HepG2 (cell line): Measurements from ENCODE around the gene NEURL1. TPM values are rescaled to one million over a fixed set of nuclear protein-coding genes. Genes with fewer than 3 reads are reported as not detected.

ENCODE experiments used
- ATAC-seq: fragments of 200-7000 bp; cut with Tn5 transposase; 3 replicates; pipeline ENCODE4 v1.9.1; 2020; ENCODE audit warnings: mild to moderate bottlenecking, moderate library complexity
- BruUV-seq: library from RNA; stranded (reverse); fragments of 400-500 nt; replicated peaks from 2 replicates; lab custom pipeline; 2021; lab: Mats Ljungman, UMichigan
- CTCF ChIA-PET: fragments of 300-600 bp; formaldehyde crosslinking; extraction: SDS; loops from one replicate; lab custom pipeline; 2021; ENCODE audit warnings: low total read pairs, inconsistent platforms, low intra/inter-chr PET ratio; lab: Yijun Ruan, JAX
- POLR2A ChIA-PET: fragments of 350-600 bp; sonication (Branson Sonifier 250); formaldehyde crosslinking; loops from one replicate; lab custom pipeline; 2020; ENCODE audit warnings: antibody characterized with exemption, inconsistent platforms; lab: Yijun Ruan, JAX
- DNase-seq: peaks from one replicate; pipeline ENCODE4 v3.0.0-alpha.2; 2015; ENCODE audit warnings: low spot score
- FAIRE-seq: peaks from 3 replicates; lab custom pipeline; 2011; peaks lifted over from hg19 to GRCh38; lab: Jason Lieb, UNC
- H2AFZ ChIP-seq: one replicate; pipeline ENCODE4 v1.6.1; 2011; ENCODE audit warnings: low read length, inconsistent platforms
- H3K27ac ChIP-seq: fragments of 300-600 bp; 3 replicates; pipeline ENCODE4 v1.8.0; 2011; ENCODE audit warnings: mixed run types, mild to moderate bottlenecking, mixed read lengths, low read length, inconsistent platforms; ENCODE audit not compliant: insufficient read depth; ENCODE audit errors: extremely low read length
- H3K27me3 ChIP-seq, 2 experiments: fragments of 200-600 bp in 1 of 2; 2 replicates in 1 of 2; 3 replicates in 1 of 2; pipeline versions ENCODE4 v1.6.0 to v1.8.0; 2011; ENCODE audit warnings: low read length in 2 of 2, mild to moderate bottlenecking in 2 of 2, moderate library complexity in 2 of 2, inconsistent platforms in 1 of 2; ENCODE audit not compliant: insufficient read depth in 2 of 2, control insufficient read depth in 1 of 2
- H3K36me3 ChIP-seq, 2 experiments: fragments of 200-600 bp in 1 of 2; replicated peaks in 1 of 2; 2 replicates in 1 of 2; 3 replicates in 1 of 2; pipeline versions ENCODE4 v1.5.1 to v1.8.0; 2011; ENCODE audit warnings: low read length in 2 of 2, inconsistent platforms in 1 of 2; ENCODE audit not compliant: insufficient read depth in 2 of 2, control insufficient read depth in 1 of 2
- H3K4me1 ChIP-seq: 2 replicates; pipeline ENCODE4 v1.5.1; 2012; ENCODE audit warnings: low read length, inconsistent platforms; ENCODE audit not compliant: insufficient read depth
- H3K4me2 ChIP-seq: 2 replicates; pipeline ENCODE4 v1.6.0; 2011; ENCODE audit warnings: low read depth, low read length, inconsistent platforms
- H3K4me3 ChIP-seq, 3 experiments: fragments of 200-600 bp in 1 of 3; sonication (generic), shearing (Covaris generic) in 1 of 3; replicated peaks in 1 of 3; 2 replicates each; pipeline ENCODE4 v1.5.1; 2011 to 2016; ENCODE audit warnings: low read length in 3 of 3, inconsistent platforms in 2 of 3, low read depth in 2 of 3, mild to moderate bottlenecking in 2 of 3, control low read depth in 1 of 3, mixed read lengths in 1 of 3; ENCODE audit not compliant: insufficient read depth in 1 of 3
- H3K79me2 ChIP-seq: one replicate; pipeline ENCODE4 v1.6.1; 2011; ENCODE audit warnings: low read length, inconsistent platforms; ENCODE audit not compliant: insufficient read depth
- H3K9ac ChIP-seq: 2 replicates; pipeline ENCODE4 v1.6.0; 2011; ENCODE audit warnings: mild to moderate bottlenecking, low read depth, low read length, inconsistent platforms; ENCODE audit not compliant: insufficient read depth
- H3K9me3 ChIP-seq: 2 replicates; pipeline ENCODE4 v1.5.1; 2012; ENCODE audit warnings: mild to moderate bottlenecking, low read length
- H4K20me1 ChIP-seq: 2 replicates; pipeline ENCODE4 v1.6.0; 2011; ENCODE audit warnings: inconsistent platforms, mild to moderate bottlenecking, low read length, moderate library complexity; ENCODE audit not compliant: insufficient read depth
- GRHL1 ChIP-seq: sonication (generic); formaldehyde crosslinking; conservative IDR thresholded peaks from 2 replicates; pipeline ENCODE4 v1.8.0; 2022; ENCODE audit warnings: missing genetic modification reagents
- GTF3A ChIP-seq: sonication (generic); formaldehyde crosslinking; conservative IDR thresholded peaks from 2 replicates; pipeline ENCODE4 v1.4.0; 2020; ENCODE audit warnings: mild to moderate bottlenecking, missing genetic modification reagents
- IRF2 ChIP-seq: IDR thresholded peaks from 2 replicates; pipeline ENCODE4 v1.6.1; 2018; ENCODE audit warnings: missing genetic modification reagents, missing compliant biosample characterization
- RAD21 ChIP-seq: fragments of 450-650 bp; formaldehyde crosslinking; IDR thresholded peaks from 2 replicates; pipeline ENCODE4 v1.5.0; 2020; ENCODE audit warnings: mild to moderate bottlenecking
- REXO4 ChIP-seq: sonication (generic); formaldehyde crosslinking; IDR thresholded peaks from 2 replicates; pipeline ENCODE4 v1.8.0; 2022; ENCODE audit warnings: missing genetic modification reagents, mild to moderate bottlenecking, borderline replicate concordance
- SAP130 ChIP-seq: IDR thresholded peaks from 2 replicates; pipeline ENCODE4 v1.6.1; 2016; ENCODE audit warnings: low read depth
- SMC3 ChIP-seq: IDR thresholded peaks from 2 replicates; pipeline ENCODE4 v1.6.1; 2011; ENCODE audit warnings: low read length, improper control_type of control experiment
- ZBTB34 ChIP-seq: sonication (generic); formaldehyde crosslinking; IDR thresholded peaks from 2 replicates; pipeline ENCODE4 v1.8.0; 2022; ENCODE audit warnings: mild to moderate bottlenecking, missing genetic modification reagents
- ZFP36 ChIP-seq: fragments of 150-350 bp; IDR thresholded peaks from 2 replicates; pipeline ENCODE4 v1.6.1; 2018; ENCODE audit warnings: borderline replicate concordance, low read length, low read depth; ENCODE audit not compliant: partially characterized antibody
- ZFY ChIP-seq: sonication (generic); formaldehyde crosslinking; IDR thresholded peaks from 2 replicates; pipeline ENCODE4 v1.4.0; 2020; ENCODE audit warnings: missing genetic modification reagents
- ZNF263 ChIP-seq: sonication (generic); formaldehyde crosslinking; IDR thresholded peaks from 2 replicates; pipeline ENCODE4 v1.4.0; 2020; ENCODE audit warnings: missing genetic modification reagents
- ZNF572 ChIP-seq: sonication (generic); formaldehyde crosslinking; IDR thresholded peaks from 2 replicates; pipeline ENCODE4 v1.5.1; 2020; ENCODE audit warnings: mild to moderate bottlenecking, missing genetic modification reagents
- ZNF766 ChIP-seq: sonication (generic); formaldehyde crosslinking; IDR thresholded peaks from 2 replicates; pipeline ENCODE4 v1.5.0; 2020; ENCODE audit warnings: missing genetic modification reagents, borderline replicate concordance
- ZSCAN29 ChIP-seq: sonication (generic); formaldehyde crosslinking; conservative IDR thresholded peaks from 2 replicates; pipeline ENCODE4 v1.4.0; 2020; ENCODE audit warnings: mild to moderate bottlenecking, missing genetic modification reagents
- WGBS: methylation state at CpG from one replicate; pipeline ENCODE4 v1.1.6; 2017; ENCODE audit warnings: low lambda C conversion rate; 5-methylcytosine and 5-hydroxymethylcytosine counted together
- in situ Hi-C: cut with HindIII; loops from 2 replicates; pipeline ENCODE4 v1.10.0; 2017; ENCODE audit warnings: low pct_unique_long_range_greater_than_20kb; ENCODE audit not compliant: extremely low pct_ligation_motif_present
- intact Hi-C: fragments of 100-400 bp; cut with micrococcal nuclease; formaldehyde crosslinking; loops from one replicate; pipeline ENCODE4 v1.10.0; 2022; ENCODE audit not compliant: unreplicated experiment
- polyA plus RNA-seq, 8 experiments: library from polyadenylated mRNA; depleted of rRNA in 3 of 8; stranded (reverse) in 7 of 8; unstranded in 1 of 8; fragments of >200 nt; fragmentation: Illumina TruSeq in 4 of 8; extraction: Trizol in 4 of 8; gene quantifications; 2 replicates each; pipeline versions ENCODE4 v1.2.1 to v1.2.3, GENCODE V29; 2011 to 2016; ENCODE audit warnings: low read depth in 4 of 8, missing spikeins in 1 of 8, mixed read lengths in 1 of 8; ENCODE audit not compliant: insufficient read depth in 1 of 8
- total RNA-seq, 5 experiments: library from RNA; depleted of rRNA; stranded (reverse); fragments of >200 nt; fragmentation: Illumina TruSeq; extraction: Trizol; gene quantifications; 2 replicates each; pipeline ENCODE4 v1.2.3, GENCODE V29; 2016; ENCODE audit warnings: low read depth in 1 of 5
- TF ChIP-seq, protein P1 (sequence below): sonication (generic); formaldehyde crosslinking; conservative IDR thresholded peaks from 2 replicates; pipeline ENCODE4 v1.4.0; 2020; ENCODE audit warnings: missing genetic modification reagents

Gene NEURL1
- total and polyA plus RNA-seq, 2 of the 13 experiments (the other 11 are each of a cell fraction or from before 2014, with no cell fraction given) = not detected

DNA sequence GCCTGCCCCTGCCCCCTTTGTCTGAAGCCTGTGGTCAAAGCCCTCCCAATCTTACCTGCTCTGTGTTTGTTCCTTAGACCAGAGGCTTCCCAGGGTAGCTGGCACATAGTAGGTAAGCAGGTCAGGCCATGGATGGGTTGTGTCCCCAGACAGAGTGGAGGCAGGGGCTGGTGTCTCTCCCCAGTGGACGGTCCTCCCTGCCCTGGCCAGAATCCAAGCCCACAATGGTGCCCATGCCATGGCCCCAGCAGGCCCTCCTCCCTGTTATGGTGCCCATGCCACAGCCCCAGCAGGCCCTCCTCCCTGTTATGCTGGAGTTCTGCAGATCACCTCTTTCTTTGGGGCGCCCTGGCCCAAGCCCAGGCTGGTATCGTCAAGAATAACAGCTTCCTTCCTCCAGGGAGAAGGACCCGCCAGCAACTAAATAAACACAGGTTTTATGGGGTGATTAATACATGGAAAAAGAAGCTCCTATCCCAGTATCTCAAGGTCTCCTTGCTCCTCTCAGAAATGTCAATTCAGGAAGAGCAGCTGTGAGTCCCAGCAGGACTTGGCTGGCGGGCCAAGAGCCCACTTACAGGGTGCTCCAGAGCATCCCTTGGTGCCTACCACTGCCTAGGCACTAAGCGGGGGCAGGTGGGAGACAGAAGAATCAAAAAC is 82.0 kb downstream of the NEURL1 start:
- H3K36me3 ChIP-seq = no peaks in the 10 kb centered on the region
- TF ChIP-seq GRHL1 (CRISPR knock-in tag) (no peak), ZNF263 (0 out of 2 replicates have a peak, but pooled peaks have one; percentile 17), ZNF572 (CRISPR knock-in tag) (no peak)
- TF ChIP-seq, all 625 proteins: peak for 1
- ChIA-PET POLR2A (no interaction called here), CTCF (no interaction called here)
- FAIRE-seq = no peak
- 44% methylated on average over 5 of the region's 6 CpGs for WGBS
- peaks cover 7 to 62% of the 10 kb centered on the region in 2 experiments for H3K27me3 ChIP-seq
- DNase-seq = no peak
- H3K4me3 ChIP-seq = no peak overlapping the region
- H3K4me2 ChIP-seq = no peak overlapping the region
- H4K20me1 ChIP-seq = no peaks in the 10 kb centered on the region
- no TSS peak for BruUV-seq
- intact Hi-C loops = loop anchor here (5.0 kb wide), 1 partner anchor 63 kb away; no protein-coding TSS in a partner anchor
- in situ Hi-C loops = loop anchor here (5.0 kb wide), 1 partner anchor 63 kb away; no protein-coding TSS in a partner anchor
- no peak for ATAC-seq
- no peaks in the 10 kb centered on the region for H3K79me2 ChIP-seq
- H3K4me1 ChIP-seq = peaks cover 83% of the 10 kb centered on the region
- no peak overlapping the region for H3K27ac ChIP-seq
- no peaks in the 10 kb centered on the region for H3K9me3 ChIP-seq
- H3K9ac ChIP-seq = no peak overlapping the region
- H2AFZ ChIP-seq = no peak overlapping the region

- Histone ChIP-seq H3K4me2 (no peak overlapping the region), H4K20me1 (no peaks in the 10 kb centered on the region), H3K36me3 (no peaks in the 10 kb centered on the region), H3K4me3 (no peak overlapping the region), H3K9me3 (no peaks in the 10 kb centered on the region), H3K9ac (no peak overlapping the region), H3K79me2 (no peaks in the 10 kb centered on the region), H3K27ac (no peak overlapping the region), H3K4me1 (peaks cover 83% of the 10 kb centered on the region), H3K27me3 (peaks cover 7 to 67% of the 10 kb centered on the region in 2 experiments), H2AFZ (no peak overlapping the region)
- no TSS peak for BruUV-seq
- intact Hi-C loops (loop anchor here (5.0 kb wide), 1 partner anchor 64 kb away; no protein-coding TSS in a partner anchor), in situ Hi-C loops (loop anchor here (5.0 kb wide), 1 partner anchor 64 kb away; no protein-coding TSS in a partner anchor)
- FAIRE-seq = no peak
- WGBS = 44% methylated on average over 1 of the region's 1 CpG
- ChIA-PET CTCF (no interaction called here), POLR2A (no interaction called here)
- ATAC-seq = no peak
- DNase-seq = no peak
- TF ChIP-seq REXO4 (CRISPR knock-in tag) (no peak), ZNF766 (CRISPR knock-in tag) (no peak), ZBTB34 (no peak), ZFP36 (peak; percentile 76), ZSCAN29 (CRISPR knock-in tag) (no peak), SMC3 (no peak), GTF3A (CRISPR knock-in tag) (no peak), ZFY (CRISPR knock-in tag) (no peak), IRF2 (CRISPR knock-in tag) (no peak), SAP130 (CRISPR knock-in tag) (no peak), RAD21 (no peak)
- TF ChIP-seq, protein P1, sequence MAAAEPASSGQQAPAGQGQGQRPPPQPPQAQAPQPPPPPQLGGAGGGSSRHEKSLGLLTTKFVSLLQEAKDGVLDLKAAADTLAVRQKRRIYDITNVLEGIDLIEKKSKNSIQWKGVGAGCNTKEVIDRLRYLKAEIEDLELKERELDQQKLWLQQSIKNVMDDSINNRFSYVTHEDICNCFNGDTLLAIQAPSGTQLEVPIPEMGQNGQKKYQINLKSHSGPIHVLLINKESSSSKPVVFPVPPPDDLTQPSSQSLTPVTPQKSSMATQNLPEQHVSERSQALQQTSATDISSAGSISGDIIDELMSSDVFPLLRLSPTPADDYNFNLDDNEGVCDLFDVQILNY (CRISPR knock-in tag) = no peak
Observed at GRCh38 chr10:103576076-103576471, 82.6 kb downstream of the NEURL1 start.
